Jurkat, Clone E6-1 (cell line): ENCODE data around the gene PER1.
"Not testable (repeated sequence)": the region's sequence is repeated elsewhere in the genome, so short reads cannot be mapped to it uniquely, and the experiment has no call there.

Experiments
- DNase-seq: peaks from one replicate; pipeline ENCODE4 v3.0.0-alpha.2; 2011; ENCODE audit warnings: low read depth, low spot score
- H3K4me3 ChIP-seq: 2 replicates; pipeline ENCODE4 v1.5.1; 2011; ENCODE audit warnings: mild to moderate bottlenecking, low read length, control low read depth, moderate library complexity

PER1 gene

DNA sequence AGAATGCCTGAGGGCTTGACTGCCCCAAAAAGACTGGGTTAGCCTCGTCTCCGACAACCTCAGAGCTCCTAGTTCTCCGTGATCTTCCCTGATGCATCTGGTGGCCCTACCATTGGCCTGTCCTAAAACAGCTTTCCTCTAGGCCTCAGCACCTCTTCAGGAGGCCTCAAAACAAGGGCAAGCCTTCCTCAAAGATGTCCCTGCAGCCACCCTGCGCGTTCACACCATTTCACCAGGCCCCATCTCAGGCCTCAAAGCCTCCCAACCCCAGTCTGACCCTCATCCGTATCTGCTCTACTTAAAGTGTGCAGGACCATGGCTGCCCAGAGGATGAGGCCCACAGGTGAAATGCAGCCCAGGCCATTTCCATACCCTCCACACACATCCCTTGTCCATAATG, 41.3 kb downstream of the PER1 start:
- no peak overlapping the region for H3K4me3 ChIP-seq
- no peak for DNase-seq

DNA sequence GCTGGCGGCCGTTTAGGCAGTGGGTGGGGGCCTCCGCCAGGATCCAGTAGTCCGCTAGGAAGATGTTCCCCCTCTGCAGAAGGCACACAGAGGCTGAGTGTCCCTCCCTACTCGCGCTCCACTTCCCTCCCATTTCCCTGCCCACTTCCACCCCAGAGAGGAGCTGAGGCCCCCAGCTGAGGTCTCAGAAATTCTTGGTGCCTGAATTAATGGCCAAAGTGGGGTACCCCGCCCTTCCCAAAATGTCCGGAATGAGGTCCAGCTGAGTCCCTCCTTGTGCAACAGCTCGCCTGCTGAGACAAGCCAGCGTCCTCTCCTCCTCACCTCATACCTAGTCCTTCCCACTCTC, 41.8 kb downstream of the PER1 start:
- no peak overlapping the region for H3K4me3 ChIP-seq

DNA sequence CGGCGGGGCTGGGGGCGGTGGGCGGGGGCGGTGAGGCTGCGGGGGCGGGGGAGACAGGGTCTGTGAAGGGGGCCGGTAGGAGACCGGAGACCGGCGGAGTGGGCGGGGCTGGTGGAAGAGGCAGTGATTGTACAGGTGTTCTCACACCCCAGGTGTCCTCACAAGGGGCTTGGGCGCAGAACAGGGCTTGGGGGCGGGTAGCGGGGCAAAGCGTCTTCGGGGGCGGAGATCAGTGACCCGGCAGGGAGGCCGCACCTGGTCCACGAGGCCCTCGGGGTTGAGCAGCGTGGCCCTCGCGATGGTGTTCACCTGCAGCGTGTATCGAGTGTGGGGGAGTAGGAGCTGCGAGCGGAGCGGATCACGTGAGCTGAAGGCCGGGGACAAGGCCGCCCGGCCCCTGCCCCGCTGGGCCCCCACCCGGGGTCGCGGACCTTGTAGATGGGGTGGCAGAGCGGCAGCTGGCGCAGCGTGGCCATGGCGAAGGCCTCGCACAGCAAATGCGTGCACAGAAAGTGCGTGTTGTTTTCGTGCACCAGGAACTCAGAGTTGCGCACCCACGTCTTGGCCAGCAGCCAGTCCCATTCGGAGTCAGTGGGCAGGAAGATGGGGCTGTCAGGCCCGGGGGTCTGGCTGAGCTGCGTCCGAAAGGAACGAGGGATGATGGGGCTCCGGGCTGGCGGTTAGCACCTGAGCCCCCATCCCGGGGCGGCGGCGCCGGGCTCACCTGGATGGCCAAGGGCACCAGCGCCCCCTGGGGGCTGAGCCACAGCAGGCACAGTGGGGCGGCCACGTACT, 42.3 kb downstream of the PER1 start:
- H3K4me3 ChIP-seq, result no peak overlapping the region
- DNase-seq, result no peak

More for the DNA sequence above, 41.8 kb downstream of the PER1 start:
- no peak for DNase-seq

DNA sequence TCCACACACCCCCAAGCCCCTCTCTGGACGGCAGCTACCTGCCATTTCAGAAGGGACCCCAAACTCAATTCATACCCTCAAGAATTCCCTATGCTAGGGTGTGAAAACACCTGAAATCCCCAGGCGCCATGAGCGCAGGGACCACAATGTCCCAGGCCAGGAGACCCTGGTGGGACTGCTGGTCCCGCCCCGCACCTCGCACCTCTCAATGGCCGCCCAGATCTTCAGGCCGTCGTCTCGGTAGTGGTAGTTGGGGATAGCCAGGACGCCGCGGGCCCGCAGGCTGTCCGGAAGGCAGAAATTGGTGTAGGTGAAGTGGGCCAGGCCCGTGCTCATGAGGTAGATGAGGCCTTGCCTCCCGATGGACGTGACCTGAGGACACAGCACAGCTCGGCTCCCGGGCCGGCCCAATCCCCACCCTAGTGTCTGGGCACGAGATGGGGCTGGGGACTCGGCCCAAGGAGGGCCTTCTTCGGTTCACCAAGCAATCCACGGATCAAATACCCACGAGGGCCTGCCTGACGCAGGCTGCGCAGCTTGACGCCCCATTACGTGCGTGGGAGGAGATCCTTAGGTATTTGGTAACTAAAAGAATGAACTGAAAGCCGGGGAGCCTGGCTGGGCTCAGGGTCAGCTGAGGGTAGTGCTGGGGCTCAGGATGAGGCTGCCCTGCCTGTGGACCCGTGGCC, 43.1 kb downstream of the PER1 start:
- no peak overlapping the region for H3K4me3 ChIP-seq
- DNase-seq, result no peak

DNA sequence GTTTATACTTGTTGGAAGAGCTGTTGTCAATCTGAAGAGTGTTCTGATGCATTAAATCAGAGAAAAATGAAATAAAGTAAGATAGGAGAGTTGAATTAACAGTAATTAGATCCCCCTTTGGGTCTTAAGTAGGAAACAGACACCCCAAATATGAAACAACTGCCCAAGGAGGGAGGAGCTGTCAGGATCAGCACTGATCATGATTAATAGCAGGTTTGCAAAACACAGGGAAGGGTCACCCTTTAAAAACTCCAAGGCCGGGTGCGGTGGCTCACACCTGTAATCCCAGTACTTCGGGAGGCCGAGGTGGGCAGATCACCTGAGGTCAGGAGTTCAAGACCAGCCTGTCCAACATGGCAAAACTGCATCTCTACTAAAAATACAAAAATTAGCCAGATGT, 45.2 kb downstream of the PER1 start:
- not testable (repeated sequence) for DNase-seq, H3K4me3 ChIP-seq

DNA sequence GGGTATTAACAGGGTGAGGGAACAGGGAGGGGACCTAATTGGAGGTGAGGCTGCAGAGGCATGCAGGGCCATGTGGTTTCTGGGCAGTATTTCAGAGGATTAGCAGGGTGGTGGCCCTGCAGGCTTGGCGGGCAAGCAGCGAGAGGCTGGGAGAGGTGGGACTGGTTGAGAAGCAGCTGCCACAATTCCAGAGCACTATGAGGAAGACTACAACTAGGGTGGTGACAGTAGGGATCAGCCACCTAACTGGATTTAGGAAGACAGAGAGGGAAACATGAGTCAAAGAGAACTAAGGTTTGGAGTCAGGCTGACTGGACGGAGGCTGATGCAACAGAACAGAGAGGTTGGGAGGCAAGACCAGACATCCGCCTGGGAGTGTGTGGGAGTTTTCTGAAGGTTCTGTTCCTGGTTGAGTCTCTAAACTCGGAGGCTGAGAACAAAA, 46.2 kb downstream of the PER1 start:
- DNase-seq, result no peak
- H3K4me3 ChIP-seq, result no peak overlapping the region

DNA sequence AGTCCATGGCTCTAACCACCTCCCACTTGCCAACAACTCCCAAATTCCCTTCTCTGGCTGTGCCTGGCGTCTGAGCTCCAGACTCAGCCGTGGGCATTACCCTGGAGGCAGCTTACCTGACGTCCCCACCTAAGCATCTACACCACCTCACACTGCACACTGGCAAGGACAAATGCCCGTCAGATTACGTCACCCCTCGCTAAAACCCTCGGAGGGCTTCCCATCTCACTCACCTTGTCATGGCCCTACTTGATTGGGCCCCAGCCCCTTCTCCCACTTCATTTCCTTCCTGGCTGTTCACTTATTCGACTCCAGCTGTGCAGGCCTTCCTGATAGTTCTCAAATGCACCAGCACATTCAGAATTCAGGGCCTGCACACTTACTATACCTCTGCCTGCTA, 47.3 kb downstream of the PER1 start:
- DNase-seq, result no peak
- no peak overlapping the region for H3K4me3 ChIP-seq

DNA sequence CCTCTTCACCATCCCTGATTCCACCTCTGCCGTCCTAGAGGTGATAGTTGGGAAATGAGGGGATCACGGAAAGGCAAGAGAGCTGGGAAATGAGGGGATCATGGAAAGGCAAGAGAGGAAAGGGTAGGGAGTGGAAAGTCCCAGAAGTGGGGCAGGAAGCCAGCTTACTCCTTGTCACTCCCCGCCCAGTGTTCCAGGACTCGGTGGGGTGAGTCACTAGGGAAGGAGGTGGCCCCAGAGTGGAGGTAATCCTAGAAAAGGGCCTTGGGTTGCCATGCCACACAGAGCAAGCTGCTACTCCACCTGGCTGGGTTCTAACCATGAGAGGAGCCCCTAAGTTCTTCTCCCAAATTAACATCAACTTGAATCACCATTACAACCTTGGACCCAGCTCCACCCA, 48.7 kb downstream of the PER1 start:
- DNase-seq, result no peak
- no peak overlapping the region for H3K4me3 ChIP-seq

DNA sequence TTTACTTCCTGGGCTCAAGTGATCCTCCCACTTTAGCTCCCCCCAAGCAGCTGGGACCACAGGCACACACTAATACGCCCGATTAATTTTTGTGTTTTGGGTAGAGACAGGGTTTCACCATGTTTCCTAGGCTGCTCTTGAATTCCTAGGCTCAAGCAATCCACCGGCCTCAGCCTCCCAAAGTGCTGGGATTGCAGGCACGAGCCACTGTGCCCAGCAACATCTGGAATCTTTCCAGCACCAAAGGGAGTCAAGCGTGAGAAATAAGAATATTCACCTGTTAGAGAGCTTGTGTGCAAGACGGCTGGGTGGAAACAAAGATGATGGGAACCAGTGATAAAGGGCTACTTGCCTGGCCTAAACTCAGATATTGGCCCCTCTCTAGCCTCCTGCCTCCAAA, 50.5 kb downstream of the PER1 start:
- no peak overlapping the region for H3K4me3 ChIP-seq
- no peak for DNase-seq

DNA sequence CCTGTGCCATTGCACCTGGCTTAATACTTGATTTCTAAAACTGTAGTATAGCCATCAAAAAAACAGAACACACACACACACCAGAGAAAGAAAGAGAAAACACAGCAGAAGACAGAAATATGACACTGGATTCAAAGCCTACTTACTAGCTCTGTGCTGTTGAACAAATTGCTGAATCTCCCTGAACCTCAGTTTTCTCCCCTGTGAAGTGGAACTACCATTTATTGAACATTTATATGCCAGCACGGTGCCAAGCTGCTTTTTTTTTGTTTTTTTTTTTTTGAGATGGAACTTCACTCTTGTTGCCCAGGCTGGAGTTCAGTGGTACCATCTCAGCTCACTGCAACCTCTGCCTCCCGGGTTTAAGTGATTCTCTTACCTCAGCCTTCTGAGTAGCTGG, 51.4 kb downstream of the PER1 start:
- no peak for DNase-seq
- H3K4me3 ChIP-seq, result no peak overlapping the region

DNA sequence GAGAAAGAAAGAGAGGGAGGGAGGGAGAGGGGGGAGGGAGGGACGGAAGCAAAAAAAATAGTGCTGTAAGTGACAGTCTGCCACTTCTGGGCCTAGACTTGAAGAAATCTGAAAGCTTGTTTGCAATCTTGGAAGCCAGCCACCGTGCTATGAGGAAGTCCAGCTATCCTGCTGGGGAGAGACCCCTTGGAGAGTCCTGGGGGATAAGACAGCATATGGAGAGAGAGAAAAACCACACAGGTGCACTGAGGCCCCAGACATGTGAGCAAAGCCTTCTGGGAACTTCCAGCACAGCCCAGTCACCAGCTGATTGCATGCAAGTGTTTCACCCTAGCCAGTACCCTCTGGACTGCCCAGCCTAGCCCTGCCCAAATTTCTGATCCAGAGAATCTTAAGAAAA, 52.1 kb downstream of the PER1 start:
- H3K4me3 ChIP-seq, result no peak overlapping the region
- no peak for DNase-seq

DNA sequence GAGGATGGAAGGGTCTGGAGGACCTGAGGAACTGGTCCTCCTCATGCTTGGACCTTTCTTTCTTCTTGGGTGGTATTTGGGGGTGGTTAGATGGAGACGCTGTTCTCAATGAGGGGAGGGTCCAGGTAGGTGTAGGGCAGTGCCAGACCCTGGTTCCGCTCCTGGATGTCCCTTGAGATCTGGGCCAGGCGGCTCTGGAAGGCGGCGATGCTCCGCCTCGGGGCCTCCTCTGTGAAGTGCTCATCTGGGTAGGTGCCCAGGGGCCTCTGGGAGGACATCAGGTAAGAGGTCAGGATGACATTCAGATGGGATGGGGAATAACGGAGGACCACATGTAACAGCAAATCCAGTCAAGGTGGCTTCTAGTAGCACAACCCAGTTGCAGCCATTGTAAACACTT, 55.7 kb downstream of the PER1 start:
- no peak for DNase-seq
- no peak overlapping the region for H3K4me3 ChIP-seq

DNA sequence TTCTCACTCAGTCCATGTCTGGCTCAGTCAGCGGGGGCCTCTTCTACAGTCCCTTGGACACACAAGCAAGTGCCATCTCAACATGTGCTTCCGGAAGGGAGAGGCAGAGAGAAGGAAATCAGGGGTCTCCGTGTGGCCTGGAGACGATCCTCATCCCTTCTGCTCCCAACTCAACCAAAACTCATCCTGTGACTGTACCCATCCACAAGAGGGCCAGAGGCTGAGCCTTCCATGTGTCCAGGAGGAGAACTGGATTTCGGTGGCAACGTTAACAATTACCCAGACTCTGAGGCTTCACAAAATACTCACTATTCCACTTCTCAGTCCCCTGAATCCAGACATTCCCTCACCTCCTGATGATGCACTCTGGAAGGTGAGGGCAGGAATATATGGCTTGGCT, 56.8 kb downstream of the PER1 start:
- no peak overlapping the region for H3K4me3 ChIP-seq
- DNase-seq, result no peak

DNA sequence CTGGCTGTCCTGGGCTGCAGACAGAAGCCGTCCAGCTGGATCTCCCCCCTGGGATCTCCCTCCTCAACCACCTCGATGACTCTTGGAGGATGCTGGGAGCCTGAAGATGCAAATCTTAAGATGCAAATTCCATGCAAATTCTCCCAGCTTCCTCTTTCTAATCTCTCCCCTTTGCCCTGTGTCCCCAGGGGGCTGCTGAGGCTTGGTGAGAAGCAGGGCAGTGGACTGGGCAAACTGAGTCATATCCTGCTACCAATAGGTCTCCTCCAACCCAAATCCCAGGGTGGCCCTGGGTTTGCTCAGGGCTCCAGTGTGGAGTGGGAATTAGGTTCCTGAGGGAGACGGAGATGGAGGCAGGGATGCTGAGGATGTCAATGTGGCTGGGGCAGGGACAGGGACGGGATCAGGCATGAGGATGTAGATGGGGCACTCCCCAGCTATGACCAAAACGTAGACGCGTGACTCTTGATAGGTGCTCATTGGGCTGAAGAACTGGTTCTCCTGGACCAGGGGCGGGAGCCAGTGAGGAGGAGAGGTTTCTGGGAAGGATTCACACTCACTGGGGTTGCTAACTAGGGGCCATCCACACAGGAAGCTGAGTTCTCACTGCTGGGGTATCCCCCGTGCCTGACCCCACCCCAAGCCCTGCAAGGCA, 61.0 kb downstream of the PER1 start:
- H3K4me3 ChIP-seq, result no peak overlapping the region
- DNase-seq, result no peak
